ENCODE data around the gene APH1A. TPM values are rescaled to one million over a fixed set of nuclear protein-coding genes. Genes with fewer than 3 reads are reported as not detected.
"Not testable (repeated sequence)": the region's sequence is repeated elsewhere in the genome, so short reads cannot be mapped to it uniquely, and the experiment has no call there.

The APH1A gene
- total RNA-seq, 5 donors from 2014 or later (not counting 1 experiment from before 2014, with no cell fraction given) = 118 to 133 (median 124) TPM

DNA sequence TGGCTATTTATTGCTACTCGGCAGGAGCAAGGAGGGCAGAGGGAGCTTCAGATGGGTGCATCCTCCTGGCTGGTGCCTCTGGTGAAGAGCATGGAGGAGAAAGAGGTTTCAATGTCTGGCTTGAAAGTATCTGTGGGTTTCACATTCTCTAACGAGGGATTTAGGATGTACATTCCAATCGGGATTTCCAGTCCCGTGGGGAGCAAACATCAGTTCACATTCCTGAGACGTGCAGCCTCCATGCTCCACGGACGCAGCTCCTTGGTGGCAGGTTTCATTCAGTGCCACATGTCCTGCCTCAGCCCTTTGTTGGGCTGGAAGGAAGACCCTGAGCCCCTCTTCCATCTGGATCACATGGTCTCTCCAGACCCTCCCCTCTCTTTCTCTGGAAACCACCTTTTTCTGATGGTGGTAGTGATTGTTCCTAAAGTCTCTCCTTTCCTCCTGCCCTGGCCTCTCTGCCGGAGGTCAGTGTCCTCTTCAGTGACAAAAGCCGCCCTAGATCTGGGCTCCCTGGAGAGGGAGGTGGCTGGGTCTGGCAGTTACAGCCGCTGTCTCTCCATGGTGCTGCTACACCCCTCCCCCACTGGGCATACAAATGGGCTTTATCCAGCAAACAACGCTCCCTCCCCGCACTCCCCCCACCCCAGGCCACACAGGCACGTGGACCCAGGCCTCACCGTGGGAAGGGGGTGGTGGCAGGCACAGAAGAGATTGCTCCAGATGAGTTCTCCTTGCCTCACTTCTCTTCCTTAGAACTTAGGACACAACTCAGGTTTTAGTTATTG is 12.1 kb downstream of the APH1A start:
- Histone ChIP-seq H3K4me1 (ENCODE audit: control insufficient read depth in 1 of 2, extremely low read depth in 1 of 2, insufficient read depth in 2 of 2, low read length in 2 of 2) (peaks cover 2 to 17% of the 10 kb centered on the region in 2 experiments), H3K9me3 (no peaks in the 10 kb centered on the region), H3K4me3 (ENCODE audit: control insufficient read depth in 1 of 2, extremely low read depth in 1 of 2, low read length in 1 of 2) (no peak overlapping the region), H3K36me3 (ENCODE audit: control insufficient read depth in 2 of 2, extremely low read depth in 1 of 2, insufficient read depth in 1 of 2, low read length in 1 of 2) (no peaks in the 10 kb centered on the region), H3K27ac (ENCODE audit: low read length) (no peak overlapping the region), H3K27me3 (replicated peaks in 1 of 2; ENCODE audit: control insufficient read depth in 2 of 2, extremely low read depth in 1 of 2, insufficient read depth in 2 of 2, low read length in 1 of 2) (peaks cover 9 to 49% of the 10 kb centered on the region in 2 experiments)
- ChIA-PET POLR2A (interaction anchor here in 1 of 2 donors (0.5 to 0.6 kb wide), 2 partner anchors 659 to 1161 kb away, joined by 3 to 5 read pairs; no protein-coding TSS in a partner anchor), CTCF (interaction anchor here (0.5 to 2.1 kb wide), 12 partner anchors 10 to 260 kb away, joined by 3 to 12 read pairs (median 3); partner anchors contain the start of genes APH1A (in 1 of the 2) and CIART (in 1 of the 2))
- no peak for DNase-seq
- no peaks in the 10 kb centered on the region for H3K9me3 Mint-ChIP-seq
- peaks cover 14 to 16% (median 15%) of the 10 kb centered on the region in 3 donors for H3K4me1 Mint-ChIP-seq
- H3K27me3 Mint-ChIP-seq = peaks cover 31 to 43% of the 10 kb centered on the region in 2 donors
- H3K36me3 Mint-ChIP-seq = no peaks in the 10 kb centered on the region
- ATAC-seq (replicated peaks in 1 of 4) = no peak
- no peak overlapping the region for H3K27ac Mint-ChIP-seq
- H3K4me3 Mint-ChIP-seq = peak overlapping the region in 1 of 3 donors; percentile 58
- 14% methylated on average over 7 of the region's 14 CpGs for WGBS (ENCODE audit: insufficient coverage)

DNA sequence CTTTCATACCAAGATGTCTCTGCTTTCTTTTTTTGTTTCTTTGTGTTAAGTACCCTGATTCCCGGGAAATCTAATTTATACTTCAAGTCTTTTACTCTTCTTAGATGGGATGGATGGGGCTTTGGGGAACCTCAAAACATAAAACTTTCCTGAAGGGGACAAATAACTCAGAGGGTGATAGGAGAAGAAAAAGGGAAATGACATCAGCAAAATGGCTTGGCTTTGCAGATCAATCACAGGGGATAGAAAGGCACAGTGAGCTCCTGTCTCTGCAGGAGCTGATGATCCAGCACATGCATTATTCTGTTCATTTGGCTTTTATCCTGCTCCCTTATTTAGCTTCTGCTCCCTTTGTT is 12.6 kb downstream of the APH1A start:
- H3K36me3 Mint-ChIP-seq = no peaks in the 10 kb centered on the region
- Histone ChIP-seq H3K27ac (ENCODE audit: low read length) (no peak overlapping the region), H3K27me3 (replicated peaks in 1 of 2; ENCODE audit: control insufficient read depth in 2 of 2, extremely low read depth in 1 of 2, insufficient read depth in 2 of 2, low read length in 1 of 2) (peaks cover 9 to 49% of the 10 kb centered on the region in 2 experiments), H3K9me3 (no peaks in the 10 kb centered on the region), H3K4me3 (ENCODE audit: control insufficient read depth in 1 of 2, extremely low read depth in 1 of 2, low read length in 1 of 2) (peak overlapping the region in 1 of 2 donors; percentile 25), H3K36me3 (ENCODE audit: control insufficient read depth in 2 of 2, extremely low read depth in 1 of 2, insufficient read depth in 1 of 2, low read length in 1 of 2) (no peaks in the 10 kb centered on the region), H3K4me1 (ENCODE audit: control insufficient read depth in 1 of 2, extremely low read depth in 1 of 2, insufficient read depth in 2 of 2, low read length in 2 of 2) (peaks cover 2 to 17% of the 10 kb centered on the region in 2 experiments)
- ATAC-seq (replicated peaks in 1 of 4) = peak in 1 of 4 experiments; percentile 5
- peaks cover 31 to 43% of the 10 kb centered on the region in 2 donors for H3K27me3 Mint-ChIP-seq
- H3K4me3 Mint-ChIP-seq = peak overlapping the region; percentile 58 to 63 (median 58)
- no CpG with 5 or more reads among the region's 1 CpG for WGBS (ENCODE audit: insufficient coverage)
- POLR2A ChIA-PET = interaction anchor here in 1 of 2 donors (0.6 kb wide), 1 partner anchor 1162 kb away, joined by 3 read pairs; no protein-coding TSS in a partner anchor
- H3K4me1 Mint-ChIP-seq = peaks cover 14 to 16% (median 15%) of the 10 kb centered on the region in 3 donors
- DNase-seq = no peak
- peak overlapping the region in 1 of 2 donors; percentile 37 for H3K27ac Mint-ChIP-seq
- CTCF ChIA-PET = interaction anchor here (0.5 to 2.1 kb wide), 12 partner anchors 9 to 259 kb away, joined by 3 to 12 read pairs (median 3); partner anchors contain the start of genes APH1A (in 1 of the 2) and CIART (in 1 of the 2)
- H3K9me3 Mint-ChIP-seq = no peaks in the 10 kb centered on the region

GRCh38 chr1:150249936-150250335 is 18.9 kb downstream of the APH1A start:
- Histone ChIP-seq H3K4me1 (ENCODE audit: control insufficient read depth in 1 of 2, extremely low read depth in 1 of 2, insufficient read depth in 2 of 2, low read length in 2 of 2) (no peaks in the 10 kb centered on the region), H3K4me3 (ENCODE audit: control insufficient read depth in 1 of 2, extremely low read depth in 1 of 2, low read length in 1 of 2) (no peak overlapping the region), H3K9me3 (no peaks in the 10 kb centered on the region), H3K36me3 (ENCODE audit: control insufficient read depth in 2 of 2, extremely low read depth in 1 of 2, insufficient read depth in 1 of 2, low read length in 1 of 2) (no peaks in the 10 kb centered on the region), H3K27ac (ENCODE audit: low read length) (no peak overlapping the region), H3K27me3 (replicated peaks in 1 of 2; ENCODE audit: control insufficient read depth in 2 of 2, extremely low read depth in 1 of 2, insufficient read depth in 2 of 2, low read length in 1 of 2) (peaks cover 0 to 28% of the 10 kb centered on the region in 2 experiments)
- 80% methylated on average over 1 of the region's 2 CpGs for WGBS (ENCODE audit: insufficient coverage)
- POLR2A ChIA-PET = no interaction called here
- Mint-ChIP-seq H3K27me3 (peaks cover 6 to 8% of the 10 kb centered on the region in 2 donors), H3K4me1 (no peaks in the 10 kb centered on the region), H3K27ac (no peak overlapping the region), H3K4me3 (no peak overlapping the region), H3K9me3 (no peaks in the 10 kb centered on the region), H3K36me3 (no peaks in the 10 kb centered on the region)
- CTCF ChIA-PET = no interaction called here
- DNase-seq (no peak), ATAC-seq (replicated peaks in 1 of 4) (no peak)

- Histone ChIP-seq H3K27me3 (replicated peaks in 1 of 2; ENCODE audit: control insufficient read depth in 2 of 2, extremely low read depth in 1 of 2, insufficient read depth in 2 of 2, low read length in 1 of 2) (peaks cover 0 to 10% of the 10 kb centered on the region in 2 experiments), H3K36me3 (ENCODE audit: control insufficient read depth in 2 of 2, extremely low read depth in 1 of 2, insufficient read depth in 1 of 2, low read length in 1 of 2) (no peaks in the 10 kb centered on the region), H3K4me3 (ENCODE audit: control insufficient read depth in 1 of 2, extremely low read depth in 1 of 2, low read length in 1 of 2) (no peak overlapping the region), H3K9me3 (no peaks in the 10 kb centered on the region), H3K4me1 (ENCODE audit: control insufficient read depth in 1 of 2, extremely low read depth in 1 of 2, insufficient read depth in 2 of 2, low read length in 2 of 2) (no peaks in the 10 kb centered on the region), H3K27ac (ENCODE audit: low read length) (no peak overlapping the region)
- WGBS (ENCODE audit: insufficient coverage) = no CpG with 5 or more reads among the region's 3 CpGs
- H3K9me3 Mint-ChIP-seq = no peaks in the 10 kb centered on the region
- H3K36me3 Mint-ChIP-seq = no peaks in the 10 kb centered on the region
- peaks cover 0 to 4% of the 10 kb centered on the region in 2 donors for H3K27me3 Mint-ChIP-seq
- H3K27ac Mint-ChIP-seq = no peak overlapping the region
- POLR2A ChIA-PET = no interaction called here
- no peak overlapping the region for H3K4me3 Mint-ChIP-seq
- H3K4me1 Mint-ChIP-seq = no peaks in the 10 kb centered on the region
- DNase-seq (no peak), ATAC-seq (replicated peaks in 1 of 4) (no peak)
- CTCF ChIA-PET = no interaction called here
These were observed 25.8 kb downstream of the APH1A start for GRCh38 chr1:150243003-150243402.

DNA sequence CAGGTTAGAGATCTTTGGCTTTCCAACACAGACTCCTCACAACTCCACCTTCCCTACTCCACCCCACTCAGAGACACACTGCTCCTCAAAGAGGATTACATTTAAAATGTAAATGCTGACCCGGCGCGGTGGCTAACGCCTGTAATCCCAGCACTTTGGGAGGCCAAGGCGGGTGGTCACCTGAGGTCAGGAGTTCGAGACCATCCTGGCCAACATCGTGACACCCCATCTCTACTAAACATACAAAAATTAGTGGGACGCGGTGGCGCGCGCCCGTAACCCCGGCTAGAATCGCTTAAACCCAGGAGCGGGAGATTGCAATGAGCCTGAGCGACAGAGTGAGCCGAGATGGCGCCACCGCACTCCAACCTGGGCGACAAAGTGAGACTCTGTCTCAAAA is 31.1 kb downstream of the APH1A start:
- no peaks in the 10 kb centered on the region for H3K9me3 ChIP-seq
- H3K27ac ChIP-seq (ENCODE audit: low read length) = no peak overlapping the region
- H3K4me3 ChIP-seq (ENCODE audit: control insufficient read depth in 1 of 2, extremely low read depth in 1 of 2, low read length in 1 of 2) = no peak overlapping the region
- Mint-ChIP-seq H3K4me1 (peaks cover 14 to 19% (median 18%) of the 10 kb centered on the region in 3 donors), H3K36me3 (no peaks in the 10 kb centered on the region), H3K27ac (no peak overlapping the region), H3K27me3 (no peaks in the 10 kb centered on the region), H3K9me3 (no peaks in the 10 kb centered on the region), H3K4me3 (peak overlapping the region in 1 of 3 donors; percentile 35)
- DNase-seq (peak in 1 of 35 experiments; percentile 23), ATAC-seq (replicated peaks in 1 of 4) (no peak)
- H3K4me1 ChIP-seq (ENCODE audit: control insufficient read depth in 1 of 2, extremely low read depth in 1 of 2, insufficient read depth in 2 of 2, low read length in 2 of 2) = peaks cover 2 to 13% of the 10 kb centered on the region in 2 experiments
- H3K27me3 ChIP-seq (replicated peaks in 1 of 2; ENCODE audit: control insufficient read depth in 2 of 2, extremely low read depth in 1 of 2, insufficient read depth in 2 of 2, low read length in 1 of 2) = no peaks in the 10 kb centered on the region
- POLR2A ChIA-PET = no interaction called here
- H3K36me3 ChIP-seq (ENCODE audit: control insufficient read depth in 2 of 2, extremely low read depth in 1 of 2, insufficient read depth in 1 of 2, low read length in 1 of 2) = peaks cover 0 to 1% of the 10 kb centered on the region in 2 donors
- CTCF ChIA-PET = no interaction called here
- 100% methylated on average over 6 of the region's 21 CpGs for WGBS (ENCODE audit: insufficient coverage)

DNA sequence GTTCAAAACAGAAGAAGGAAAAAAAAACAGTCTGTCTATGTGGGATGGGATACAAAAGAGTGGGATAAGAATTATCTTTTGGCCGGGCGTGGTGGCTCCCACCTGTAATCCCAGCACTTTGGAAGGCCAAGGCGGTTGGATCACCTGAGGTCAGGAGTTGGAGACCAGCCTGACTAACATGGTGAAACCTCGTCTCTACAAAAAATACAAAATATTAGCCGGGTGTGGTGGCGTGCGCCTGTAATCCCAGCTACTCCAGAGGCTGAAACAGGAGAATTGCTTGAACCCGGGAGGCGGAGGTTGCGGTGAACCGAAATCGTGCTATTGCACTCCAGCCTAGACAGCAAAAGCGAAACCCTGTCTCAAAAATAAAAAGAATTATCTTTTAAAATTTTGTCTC is 31.6 kb downstream of the APH1A start:
- H3K4me3 ChIP-seq (ENCODE audit: control insufficient read depth in 1 of 2, extremely low read depth in 1 of 2, low read length in 1 of 2); H3K36me3 Mint-ChIP-seq; H3K9me3 ChIP-seq; H3K4me3 Mint-ChIP-seq; H3K27ac ChIP-seq (ENCODE audit: low read length); ATAC-seq (replicated peaks in 1 of 4); H3K36me3 ChIP-seq (ENCODE audit: control insufficient read depth in 2 of 2, extremely low read depth in 1 of 2, insufficient read depth in 1 of 2, low read length in 1 of 2); DNase-seq; CTCF ChIA-PET; H3K27me3 Mint-ChIP-seq; H3K27me3 ChIP-seq (replicated peaks in 1 of 2; ENCODE audit: control insufficient read depth in 2 of 2, extremely low read depth in 1 of 2, insufficient read depth in 2 of 2, low read length in 1 of 2); H3K27ac Mint-ChIP-seq; H3K9me3 Mint-ChIP-seq: not testable (repeated sequence)
- 81% methylated on average over 11 of the region's 13 CpGs for WGBS (ENCODE audit: insufficient coverage)
- peaks cover 16 to 20% (median 19%) of the 10 kb centered on the region in 3 donors for H3K4me1 Mint-ChIP-seq
- POLR2A ChIA-PET = interaction anchor here in 1 of 2 donors (0.6 kb wide), 1 partner anchor 60 kb away, joined by 6 read pairs; no protein-coding TSS in a partner anchor
- peaks cover 2 to 13% of the 10 kb centered on the region in 2 experiments for H3K4me1 ChIP-seq (ENCODE audit: control insufficient read depth in 1 of 2, extremely low read depth in 1 of 2, insufficient read depth in 2 of 2, low read length in 2 of 2)

All from T-cell (primary cell).